HCT116 (cell line): ENCODE results near the gene C16orf82.

ENCODE experiments used
- CTCF ChIP-seq, 3 experiments: fragments of 200-600 bp in 1 of 3; sonication (generic) in 1 of 3; IDR thresholded peaks in 2 of 3; conservative IDR thresholded peaks in 1 of 3; 2 replicates each; pipeline ENCODE4 v1.5.1; 2012 to 2017; ENCODE audit warnings: low read depth in 2 of 3, low read length in 2 of 3, antibody characterized with exemption in 1 of 3, borderline replicate concordance in 1 of 3, control low read depth in 1 of 3, mild to moderate bottlenecking in 1 of 3, mixed read lengths in 1 of 3, mixed run types in 1 of 3, moderate library complexity in 1 of 3; ENCODE audit not compliant: insufficient read depth in 1 of 3
- EGR1 ChIP-seq: IDR thresholded peaks from 2 replicates; pipeline ENCODE4 v1.6.1; 2012; ENCODE audit warnings: low read depth
- EZH2phosphoT487 ChIP-seq: fragments of 200-600 bp; IDR thresholded peaks from 2 replicates; pipeline ENCODE4 v1.6.1; 2018; ENCODE audit warnings: antibody characterized with exemption, borderline replicate concordance
- POLR2A ChIP-seq: IDR thresholded peaks from 2 replicates; pipeline ENCODE4 v1.7.0; 2011; ENCODE audit warnings: borderline replicate concordance; ENCODE audit not compliant: insufficient read depth, insufficient read length; ENCODE audit errors: extremely low read depth
- RAD21 ChIP-seq: IDR thresholded peaks from 2 replicates; pipeline ENCODE4 v1.6.1; 2012; ENCODE audit warnings: low read depth, mild to moderate bottlenecking

DNA sequence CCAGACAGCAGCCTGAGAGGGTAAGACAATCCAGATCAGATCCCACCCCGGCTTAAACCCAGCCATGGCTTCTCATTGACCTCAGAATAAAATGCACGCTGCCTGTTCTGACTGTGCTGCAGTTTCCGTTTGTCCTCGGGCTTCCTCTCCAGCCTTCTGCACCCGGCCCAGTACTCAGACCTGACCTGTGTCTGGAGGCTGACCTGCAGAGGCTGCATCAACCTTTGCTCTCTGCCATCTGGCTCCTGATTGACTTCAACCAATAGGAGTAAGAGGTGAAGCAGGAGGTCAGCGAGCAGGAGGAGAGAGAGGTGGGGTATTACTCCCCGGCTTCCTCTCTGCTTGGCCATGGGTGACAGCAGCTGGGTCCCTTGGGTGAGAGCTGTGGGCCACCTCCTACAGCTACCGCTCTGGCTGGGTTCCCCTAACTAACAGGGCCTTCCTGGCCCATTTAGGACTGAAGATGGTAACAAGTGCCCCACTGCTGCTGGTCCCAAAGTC, 46.7 kb downstream of the C16orf82 start:
- TF ChIP-seq CTCF (IDR thresholded peaks at IDR 0.05 in 2 of 3, conservative IDR thresholded peaks at IDR 0.05 in 1 of 3; ENCODE audit: borderline replicate concordance in 1 of 3, insufficient read depth in 1 of 3, low read depth in 2 of 3, low read length in 2 of 3) (no peak), POLR2A (no peak), EGR1 (no peak), RAD21 (no peak), EZH2phosphoT487 (no peak)
